MM.1S (cell line): Measurements from ENCODE around the gene SEC14L2.

Source experiments
- DNase-seq: peaks from one replicate; pipeline ENCODE4 v3.0.0-alpha.2; 2015
- H2AFZ ChIP-seq: fragments of 300-600 bp; sonication (generic); 2 replicates; pipeline ENCODE4 v1.6.0; 2016; ENCODE audit warnings: antibody characterized with exemption, low read length
- H3F3A ChIP-seq: fragments of 300-600 bp; sonication (generic); 2 replicates; pipeline ENCODE4 v1.6.1; 2016; ENCODE audit warnings: mild to moderate bottlenecking, antibody characterized with exemption, low read length, moderate library complexity, mixed read lengths; ENCODE audit not compliant: insufficient read depth
- H3K27ac ChIP-seq: fragments of 300-600 bp; sonication (generic); 2 replicates; pipeline ENCODE4 v1.5.1; 2016; ENCODE audit warnings: mild to moderate bottlenecking, low read length
- H3K27me3 ChIP-seq: fragments of 300-600 bp; sonication (generic); replicated peaks from 2 replicates; pipeline ENCODE4 v1.6.0; 2016; ENCODE audit warnings: low read length; ENCODE audit not compliant: insufficient read depth
- H3K36me3 ChIP-seq: fragments of 300-600 bp; sonication (generic); replicated peaks from 2 replicates; pipeline ENCODE4 v1.6.1; 2016; ENCODE audit warnings: mild to moderate bottlenecking, low read length, mixed read lengths; ENCODE audit not compliant: insufficient read depth
- H3K4me1 ChIP-seq: fragments of 300-600 bp; sonication (generic); 2 replicates; pipeline ENCODE4 v1.6.1; 2016; ENCODE audit warnings: low read length, mixed read lengths
- H3K4me2 ChIP-seq: fragments of 300-600 bp; sonication (generic); 2 replicates; pipeline ENCODE4 v1.6.0; 2016; ENCODE audit warnings: low read depth, low read length
- H3K4me3 ChIP-seq: fragments of 300-600 bp; sonication (generic); 2 replicates; pipeline ENCODE4 v1.5.1; 2016; ENCODE audit warnings: low read length, mixed read lengths
- H3K79me2 ChIP-seq: fragments of 300-600 bp; sonication (generic); 2 replicates; pipeline ENCODE4 v1.6.1; 2016; ENCODE audit warnings: mixed run types, low read length, mixed read lengths
- H3K9ac ChIP-seq: fragments of 300-600 bp; sonication (generic); 2 replicates; pipeline ENCODE4 v1.6.1; 2016; ENCODE audit warnings: low read length, mixed read lengths
- H3K9me2 ChIP-seq: fragments of 300-600 bp; sonication (generic); replicated peaks from 2 replicates; pipeline ENCODE4 v1.6.1; 2016; ENCODE audit warnings: mild to moderate bottlenecking, low read length, mixed read lengths; ENCODE audit not compliant: insufficient read depth
- H3K9me3 ChIP-seq: fragments of 300-600 bp; sonication (generic); replicated peaks from 2 replicates; pipeline ENCODE4 v1.6.1; 2016; ENCODE audit warnings: mild to moderate bottlenecking, low read length, mixed read lengths; ENCODE audit not compliant: insufficient read depth
- H4K20me1 ChIP-seq: fragments of 300-600 bp; sonication (generic); 2 replicates; pipeline ENCODE4 v1.6.1; 2016; ENCODE audit warnings: mild to moderate bottlenecking, low read length, moderate library complexity, mixed read lengths; ENCODE audit not compliant: insufficient read depth
- EZH2 ChIP-seq: fragments of 300-600 bp; sonication (generic); optimal IDR thresholded peaks from 2 replicates; pipeline ENCODE3; 2017; ENCODE audit warnings: low read depth, mild to moderate bottlenecking, antibody characterized with exemption, low read length, mixed read lengths
- EZH2phosphoT487 ChIP-seq: fragments of 300-600 bp; sonication (generic); IDR thresholded peaks from 2 replicates; pipeline ENCODE4 v1.6.1; 2018; ENCODE audit warnings: antibody characterized with exemption, low read length
- TF ChIP-seq, protein P1 (sequence below): fragments of 300-600 bp; sonication (generic); IDR thresholded peaks from 2 replicates; pipeline ENCODE4 v1.5.1; 2016; ENCODE audit warnings: antibody characterized with exemption, low read length, mixed read lengths

SEC14L2 gene

DNA sequence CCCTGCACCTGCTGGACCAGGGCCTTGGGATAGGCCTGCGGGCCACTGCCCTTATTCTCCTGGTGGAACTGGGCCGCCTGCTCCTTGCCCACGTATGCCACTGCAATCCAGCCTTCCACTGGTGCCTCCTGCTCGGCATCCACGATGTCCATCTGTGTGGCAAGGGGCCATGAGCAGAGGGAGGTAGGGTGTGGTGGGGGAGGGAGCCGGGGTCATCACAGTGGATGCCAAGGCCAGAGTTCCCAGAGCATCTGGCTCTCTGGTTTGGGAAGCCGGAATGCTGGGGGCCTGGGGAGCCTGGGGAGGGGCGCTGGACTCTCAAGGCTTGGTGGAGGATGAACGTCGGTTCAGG is 10.2 kb upstream of the SEC14L2 start:
- Histone ChIP-seq H3K9ac (peak overlapping the region; percentile 57; the same call in 1 of the 2 replicates), H3K9me2 (no peaks in the 10 kb centered on the region), H3K4me2 (peak overlapping the region; percentile 69), H3F3A (no peaks in the 10 kb centered on the region), H4K20me1 (no peaks in the 10 kb centered on the region), H3K36me3 (no peaks in the 10 kb centered on the region), H3K27ac (no peak overlapping the region), H2AFZ (peak overlapping the region; percentile 78), H3K27me3 (no peaks in the 10 kb centered on the region), H3K9me3 (no peaks in the 10 kb centered on the region), H3K4me1 (peaks cover 11% of the 10 kb centered on the region), H3K79me2 (no peaks in the 10 kb centered on the region), H3K4me3 (peak overlapping the region; percentile 66)
- DNase-seq = no peak
- TF ChIP-seq, protein P1, sequence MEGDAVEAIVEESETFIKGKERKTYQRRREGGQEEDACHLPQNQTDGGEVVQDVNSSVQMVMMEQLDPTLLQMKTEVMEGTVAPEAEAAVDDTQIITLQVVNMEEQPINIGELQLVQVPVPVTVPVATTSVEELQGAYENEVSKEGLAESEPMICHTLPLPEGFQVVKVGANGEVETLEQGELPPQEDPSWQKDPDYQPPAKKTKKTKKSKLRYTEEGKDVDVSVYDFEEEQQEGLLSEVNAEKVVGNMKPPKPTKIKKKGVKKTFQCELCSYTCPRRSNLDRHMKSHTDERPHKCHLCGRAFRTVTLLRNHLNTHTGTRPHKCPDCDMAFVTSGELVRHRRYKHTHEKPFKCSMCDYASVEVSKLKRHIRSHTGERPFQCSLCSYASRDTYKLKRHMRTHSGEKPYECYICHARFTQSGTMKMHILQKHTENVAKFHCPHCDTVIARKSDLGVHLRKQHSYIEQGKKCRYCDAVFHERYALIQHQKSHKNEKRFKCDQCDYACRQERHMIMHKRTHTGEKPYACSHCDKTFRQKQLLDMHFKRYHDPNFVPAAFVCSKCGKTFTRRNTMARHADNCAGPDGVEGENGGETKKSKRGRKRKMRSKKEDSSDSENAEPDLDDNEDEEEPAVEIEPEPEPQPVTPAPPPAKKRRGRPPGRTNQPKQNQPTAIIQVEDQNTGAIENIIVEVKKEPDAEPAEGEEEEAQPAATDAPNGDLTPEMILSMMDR = no peak
- TF ChIP-seq EZH2 = no peak
- TF ChIP-seq EZH2phosphoT487 = no peak

DNA sequence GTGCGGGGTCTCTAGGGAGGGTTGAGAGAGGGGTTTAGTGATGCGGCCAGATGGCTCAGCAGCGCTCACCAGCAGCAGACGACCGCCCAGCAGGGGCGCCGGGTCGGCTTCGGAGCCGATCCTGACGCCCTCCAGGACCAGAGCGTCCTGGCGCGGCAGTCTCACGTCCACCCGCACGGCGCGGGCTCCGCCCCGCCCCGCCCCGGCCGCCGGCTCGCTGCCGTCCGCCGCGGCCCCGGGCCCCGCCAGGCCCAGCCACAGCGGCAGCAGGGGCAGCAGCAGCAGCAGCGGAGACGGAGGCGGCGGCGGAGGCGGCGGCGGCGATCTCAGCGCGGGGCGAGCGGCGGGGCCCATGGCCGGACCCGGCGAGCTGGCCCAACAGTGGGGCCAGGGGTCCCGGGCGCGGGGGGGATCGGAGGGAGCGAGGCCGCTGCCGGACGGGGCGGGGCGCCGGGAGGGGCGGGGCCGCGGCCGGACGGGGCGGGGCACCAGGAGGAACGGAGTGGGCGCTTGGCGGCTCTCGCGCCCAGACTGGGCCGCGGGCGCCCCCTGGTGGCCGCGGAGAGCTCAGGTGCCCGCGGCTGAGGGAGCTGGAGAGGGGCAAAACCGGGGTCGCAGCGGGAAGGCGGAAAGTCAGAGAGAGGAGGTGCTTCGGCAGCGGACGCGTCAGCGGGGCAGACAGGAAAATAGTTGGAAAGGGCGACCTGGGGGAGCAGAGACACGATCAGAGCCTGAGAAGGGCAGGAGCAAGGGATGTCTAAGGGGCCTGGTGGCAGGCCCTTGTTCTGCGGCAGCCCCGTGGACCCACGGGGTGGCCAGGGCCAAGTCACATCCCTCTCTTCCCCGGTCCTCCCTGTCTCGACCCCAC is 9.6 kb upstream of the SEC14L2 start, which contains the start of gene RNF215:
Gene RNF215 (minus strand): TSS at position 452 of the 868 bp plus-strand sequence. CDS start 98 bp downstream, at position 354.
- H3K36me3 ChIP-seq = no peaks in the 10 kb centered on the region
- no peaks in the 10 kb centered on the region for H3K27me3 ChIP-seq
- H3K9ac ChIP-seq = peak within 1 kb of the TSS; percentile 57; the same call in 1 of the 2 replicates
- no peak within 1 kb of the TSS for H3K27ac ChIP-seq
- TF ChIP-seq EZH2 = no peak
- TF ChIP-seq, protein P1 = peak; percentile 74
- H3K4me2 ChIP-seq = peak within 1 kb of the TSS; percentile 71
- H3K9me3 ChIP-seq = no peaks in the 10 kb centered on the region
- H3K4me1 ChIP-seq = peaks cover 12% of the 10 kb centered on the region
- H3K79me2 ChIP-seq = no peaks in the 10 kb centered on the region
- H3F3A ChIP-seq = no peaks in the 10 kb centered on the region
- peak; percentile 83 for DNase-seq
- H3K9me2 ChIP-seq = no peaks in the 10 kb centered on the region
- no peaks in the 10 kb centered on the region for H4K20me1 ChIP-seq
- H2AFZ ChIP-seq = peak within 1 kb of the TSS; percentile 80
- H3K4me3 ChIP-seq = peak within 1 kb of the TSS; percentile 66

DNA sequence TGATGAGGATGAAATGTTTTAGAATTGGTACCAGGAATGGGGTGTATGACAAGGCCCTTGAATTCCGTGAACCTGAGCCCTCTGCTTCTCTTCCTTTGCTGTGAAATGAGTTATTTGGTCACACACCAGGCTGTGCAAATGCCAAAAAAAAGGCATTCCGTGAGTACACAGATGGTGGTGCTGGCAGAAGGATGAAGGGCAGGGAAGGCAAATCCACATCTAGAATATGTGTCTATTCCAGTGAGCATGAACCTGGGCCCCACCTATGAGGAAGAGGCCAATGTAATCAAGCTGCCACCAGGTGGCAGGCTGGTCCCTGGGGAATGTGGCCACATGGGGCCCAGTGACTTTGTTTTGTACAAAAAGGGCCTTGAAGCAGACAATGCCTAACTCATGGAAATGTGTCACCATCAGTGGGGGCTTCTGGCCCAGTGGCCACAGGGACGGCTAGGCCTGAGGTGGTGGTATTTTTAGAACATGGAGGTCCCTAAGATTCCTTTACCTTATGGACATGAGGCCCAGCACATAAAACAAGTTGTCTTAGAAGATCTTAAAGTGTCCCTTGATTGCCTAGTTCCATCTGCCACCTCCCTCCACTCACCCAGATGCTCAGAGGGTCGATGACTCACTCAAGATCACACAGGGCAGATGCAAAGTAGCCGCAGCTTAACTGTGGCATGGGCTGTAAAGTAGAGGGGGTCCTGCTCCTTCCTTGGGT is 5.7 kb upstream of the SEC14L2 start:
- no peak overlapping the region for H3K9ac ChIP-seq
- DNase-seq = peak; percentile 81
- peak overlapping the region; percentile 59 for H2AFZ ChIP-seq
- H3K4me3 ChIP-seq = no peak overlapping the region
- H3K27me3 ChIP-seq = no peaks in the 10 kb centered on the region
- no peaks in the 10 kb centered on the region for H3K36me3 ChIP-seq
- H3K9me3 ChIP-seq = no peaks in the 10 kb centered on the region
- H4K20me1 ChIP-seq = no peaks in the 10 kb centered on the region
- H3K27ac ChIP-seq = no peak overlapping the region
- peaks cover 12% of the 10 kb centered on the region for H3K4me1 ChIP-seq
- no peaks in the 10 kb centered on the region for H3K79me2 ChIP-seq
- H3K4me2 ChIP-seq = no peak overlapping the region
- no peaks in the 10 kb centered on the region for H3K9me2 ChIP-seq
- no peak for TF ChIP-seq EZH2phosphoT487
- TF ChIP-seq EZH2 = no peak
- TF ChIP-seq, protein P1 = peak; percentile 95
- no peaks in the 10 kb centered on the region for H3F3A ChIP-seq
